Measurements from ENCODE around the gene TSGA10.

DNA sequence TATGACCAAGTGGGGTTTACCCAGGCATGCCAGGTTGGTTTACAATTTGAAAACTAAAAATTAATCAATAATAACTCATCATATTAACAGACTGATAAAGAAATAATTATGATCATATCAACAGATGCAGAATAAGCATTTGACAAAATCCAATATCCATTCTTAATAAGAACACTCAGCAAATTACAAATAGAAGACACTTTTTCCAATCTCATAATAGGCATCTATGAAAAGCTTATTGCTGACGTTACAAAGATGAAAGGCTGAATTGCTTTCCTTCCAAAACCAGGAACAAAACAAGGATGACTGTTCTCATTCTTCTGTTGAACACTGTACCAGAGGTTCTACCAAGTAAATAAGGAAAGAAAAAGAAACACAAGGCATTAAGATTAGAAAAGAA is 68.4 kb downstream of the TSGA10 start:
- TF ChIP-seq, protein P1, sequence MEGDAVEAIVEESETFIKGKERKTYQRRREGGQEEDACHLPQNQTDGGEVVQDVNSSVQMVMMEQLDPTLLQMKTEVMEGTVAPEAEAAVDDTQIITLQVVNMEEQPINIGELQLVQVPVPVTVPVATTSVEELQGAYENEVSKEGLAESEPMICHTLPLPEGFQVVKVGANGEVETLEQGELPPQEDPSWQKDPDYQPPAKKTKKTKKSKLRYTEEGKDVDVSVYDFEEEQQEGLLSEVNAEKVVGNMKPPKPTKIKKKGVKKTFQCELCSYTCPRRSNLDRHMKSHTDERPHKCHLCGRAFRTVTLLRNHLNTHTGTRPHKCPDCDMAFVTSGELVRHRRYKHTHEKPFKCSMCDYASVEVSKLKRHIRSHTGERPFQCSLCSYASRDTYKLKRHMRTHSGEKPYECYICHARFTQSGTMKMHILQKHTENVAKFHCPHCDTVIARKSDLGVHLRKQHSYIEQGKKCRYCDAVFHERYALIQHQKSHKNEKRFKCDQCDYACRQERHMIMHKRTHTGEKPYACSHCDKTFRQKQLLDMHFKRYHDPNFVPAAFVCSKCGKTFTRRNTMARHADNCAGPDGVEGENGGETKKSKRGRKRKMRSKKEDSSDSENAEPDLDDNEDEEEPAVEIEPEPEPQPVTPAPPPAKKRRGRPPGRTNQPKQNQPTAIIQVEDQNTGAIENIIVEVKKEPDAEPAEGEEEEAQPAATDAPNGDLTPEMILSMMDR (conservative IDR thresholded peaks at IDR 0.05; ENCODE audit: low read length) = no peak
- TF ChIP-seq EZH2phosphoT487 (IDR thresholded peaks at IDR 0.05; ENCODE audit: borderline replicate concordance, low read depth, low read length) = no peak

Measured in OCI-LY7 (cell line).